Frontal cortex (tissue), 4 donors: ENCODE results near the gene MATCAP1. TPM values are rescaled to one million over a fixed set of nuclear protein-coding genes. Genes with fewer than 3 reads are reported as not detected.

Experiments used
- DNase-seq, 2 donors: peaks; one replicate each; pipeline ENCODE4 v3.0.0; 2012; ENCODE audit warnings: low spot score in 2 of 2
- FAIRE-seq: peaks from 2 replicates; lab custom pipeline; 2012; peaks lifted over from hg19 to GRCh38; lab: Jason Lieb, UNC
- total RNA-seq: library from RNA; depleted of rRNA; stranded (reverse); fragments of >200 nt; gene quantifications from one replicate; pipeline ENCODE4 v1.2.3, GENCODE V29; 2014
- donor health status: control.
- donor health status: control.
- donor health status: control.

Gene MATCAP1
- total RNA-seq, 1 donor from 2014 or later: 52.2 TPM

DNA sequence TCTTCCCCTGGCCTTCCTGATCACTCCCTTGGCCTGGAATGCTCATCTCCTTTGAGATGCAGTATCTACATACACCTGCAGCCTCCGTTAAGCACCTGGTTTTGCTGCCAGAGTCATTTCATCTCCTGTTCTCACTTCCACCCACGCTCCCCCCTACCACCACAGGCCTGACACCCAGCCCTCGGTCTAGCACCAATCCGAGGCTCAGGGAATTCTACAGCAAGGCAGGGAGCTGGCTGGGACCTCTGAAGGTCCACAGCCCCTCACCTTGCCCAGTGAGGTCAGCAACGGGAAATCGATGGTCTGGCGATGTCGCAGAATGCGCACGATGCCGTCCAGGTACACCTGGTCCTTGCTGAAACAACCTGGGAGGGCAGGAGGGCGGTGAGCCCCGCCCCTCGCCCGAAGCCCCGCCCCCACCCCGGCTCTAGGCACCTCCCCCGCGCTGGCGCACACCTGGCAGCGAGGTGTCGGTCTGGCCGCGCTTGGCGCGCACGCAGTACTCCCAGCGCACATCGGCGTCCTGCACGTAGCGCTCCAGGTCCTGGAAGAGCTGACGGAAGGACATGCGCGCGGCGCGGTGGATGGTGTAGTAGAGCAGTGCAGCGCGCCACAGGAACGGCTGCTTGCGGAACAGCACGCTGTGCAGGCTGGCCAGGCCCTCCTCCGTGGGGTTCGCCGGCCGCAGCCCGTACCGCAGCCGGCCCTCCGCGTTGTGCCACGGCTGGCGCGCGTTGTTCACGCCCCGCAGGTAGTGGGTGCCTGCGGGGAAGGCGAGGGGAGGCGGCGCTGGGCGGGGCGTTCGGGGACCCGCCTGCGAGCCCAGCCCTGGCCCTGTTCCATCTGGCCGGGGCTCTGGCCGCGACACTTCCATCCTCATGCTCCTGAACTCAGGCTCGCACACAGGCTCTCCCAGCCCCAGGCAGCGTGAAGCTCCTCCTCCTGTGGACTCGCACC lies 5.7 kb downstream of the MATCAP1 start:
- DNase-seq: no peak

GRCh38 chr16:67176662-67177061 lies 7.1 kb downstream of the MATCAP1 start:
- no peak for FAIRE-seq
- no peak for DNase-seq

More for the DNA sequence above, 5.7 kb downstream of the MATCAP1 start:
- FAIRE-seq: no peak

- no peak for FAIRE-seq
- no peak for DNase-seq
Observed at GRCh38 chr16:67174706-67175231, 9.0 kb downstream of the MATCAP1 start.

DNA sequence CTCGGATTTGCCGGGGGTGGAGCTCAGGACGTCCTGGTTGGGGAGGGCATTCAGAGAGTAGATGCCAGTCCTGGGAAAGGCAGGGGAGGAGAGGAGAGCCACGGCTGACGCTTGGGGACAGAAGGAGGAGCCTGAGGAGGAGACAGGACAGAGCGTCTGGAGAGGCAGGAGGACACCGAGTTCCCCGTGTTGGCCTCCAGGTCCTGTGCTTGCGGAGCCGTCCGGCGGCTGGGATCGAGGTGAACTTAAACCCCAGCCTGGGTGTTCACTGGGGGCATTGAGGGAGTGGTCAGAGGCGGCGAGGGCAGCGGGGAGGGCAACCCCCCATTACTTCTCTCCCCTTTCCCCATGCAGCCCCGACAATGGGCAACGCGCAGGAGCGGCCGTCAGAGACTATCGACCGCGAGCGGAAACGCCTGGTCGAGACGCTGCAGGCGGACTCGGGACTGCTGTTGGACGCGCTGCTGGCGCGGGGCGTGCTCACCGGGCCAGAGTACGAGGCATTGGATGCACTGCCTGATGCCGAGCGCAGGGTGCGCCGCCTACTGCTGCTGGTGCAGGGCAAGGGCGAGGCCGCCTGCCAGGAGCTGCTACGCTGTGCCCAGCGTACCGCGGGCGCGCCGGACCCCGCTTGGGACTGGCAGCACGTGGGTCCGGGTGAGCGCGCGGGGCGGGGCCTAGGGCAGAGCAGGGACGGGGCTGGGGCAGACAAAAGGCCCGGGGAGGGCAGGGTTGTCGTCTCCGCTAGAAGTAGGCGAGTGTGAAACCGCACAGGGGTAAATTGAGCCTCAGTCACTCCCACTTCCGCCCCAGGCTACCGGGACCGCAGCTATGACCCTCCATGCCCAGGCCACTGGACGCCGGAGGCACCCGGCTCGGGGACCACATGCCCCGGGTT lies 9.7 kb downstream of the MATCAP1 start:
- FAIRE-seq (no peak), DNase-seq (peak; percentile 82 to 84)

DNA sequence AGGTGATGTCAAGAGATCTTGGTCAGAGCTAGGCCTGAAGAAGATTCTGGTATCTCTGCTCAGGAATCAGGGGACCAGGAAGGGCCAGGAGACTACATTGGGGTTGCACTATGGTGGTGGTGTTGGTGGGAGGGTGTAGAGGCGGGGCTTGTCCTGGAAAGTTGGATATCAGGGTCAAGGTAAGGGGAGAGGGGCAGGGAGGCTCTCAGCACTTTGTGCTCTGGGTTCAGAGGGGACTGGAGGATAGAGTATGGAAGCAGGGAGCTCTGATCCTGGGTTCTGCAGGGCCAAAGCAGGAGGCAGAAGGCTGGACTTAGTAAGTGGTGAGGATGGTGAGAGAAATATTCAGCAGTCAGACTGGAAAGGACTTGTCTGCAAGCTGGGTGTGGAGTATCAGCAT lies 10.4 kb downstream of the MATCAP1 start:
- DNase-seq: no peak
- no peak for FAIRE-seq

DNA sequence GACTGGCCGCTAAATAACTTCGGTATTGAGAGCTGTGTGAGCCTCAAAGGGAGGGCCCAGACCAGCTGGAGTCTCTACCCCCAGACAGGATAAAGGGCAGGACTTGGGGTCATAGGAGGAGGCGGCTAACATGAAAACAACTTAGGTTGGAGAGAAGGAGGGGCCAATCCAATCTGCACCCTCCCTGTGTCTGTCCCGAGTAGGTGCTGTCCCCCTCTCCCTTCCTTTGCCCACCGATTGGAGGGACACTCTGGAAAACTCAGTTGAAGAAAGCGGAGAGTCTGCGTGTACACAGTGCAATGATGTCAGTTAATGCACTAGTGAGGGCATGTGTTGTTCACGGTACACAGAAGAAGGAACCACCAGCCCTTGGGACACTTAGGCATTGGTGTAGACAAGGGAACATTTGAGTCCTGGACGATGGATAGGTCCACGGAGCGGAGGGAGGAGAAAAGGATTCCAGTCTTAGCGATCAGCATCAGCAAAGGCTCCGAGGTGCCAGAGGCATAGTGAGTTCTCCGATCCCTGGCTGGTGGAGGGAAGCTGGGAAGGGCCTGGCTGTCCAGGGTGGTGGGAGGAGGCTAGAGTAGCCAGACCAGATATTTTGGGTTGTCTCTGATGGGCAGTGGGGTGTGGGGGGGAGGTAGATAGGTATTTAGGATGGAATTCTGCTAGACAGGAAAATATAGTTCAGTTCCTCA lies 12.7 kb downstream of the MATCAP1 start:
- DNase-seq (no peak), FAIRE-seq (no peak)

DNA sequence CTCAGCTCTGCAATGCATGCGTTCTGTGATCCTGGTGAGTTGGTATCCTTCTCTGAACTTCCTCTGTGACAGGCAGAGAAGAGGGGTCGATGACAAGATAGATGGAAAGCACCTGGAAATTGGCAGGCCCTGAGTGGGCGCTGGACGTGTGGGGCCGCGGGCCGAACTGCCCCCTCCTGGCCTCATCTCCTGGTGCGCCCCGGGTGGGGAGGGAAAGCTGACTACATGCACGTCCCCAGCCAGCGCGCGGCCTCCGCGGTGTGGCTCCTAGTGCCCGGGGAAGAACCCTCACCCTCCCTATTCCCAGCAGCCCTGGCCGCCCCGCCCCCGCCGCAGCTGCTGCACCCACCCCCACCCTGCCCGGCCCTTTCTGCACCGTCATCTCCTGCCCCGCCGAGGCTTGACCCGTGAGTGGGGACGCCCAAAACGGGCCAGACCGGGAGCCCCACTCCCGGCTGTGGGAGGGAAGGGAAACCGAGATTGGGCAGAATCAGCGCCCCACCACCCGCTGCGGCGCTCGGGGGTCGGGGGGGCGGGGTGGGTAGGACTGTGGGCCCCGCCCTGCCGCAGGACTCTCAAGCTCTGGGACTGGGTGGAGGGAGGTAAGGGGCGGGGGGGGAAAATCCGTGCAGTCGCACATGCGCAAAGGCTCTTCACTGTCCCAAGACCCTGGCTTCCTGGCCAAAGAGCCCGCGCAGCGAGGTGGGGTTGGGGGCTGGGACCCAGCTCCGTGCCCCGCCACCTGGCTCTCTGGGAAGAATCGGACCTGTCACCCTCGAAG lies 13.4 kb downstream of the MATCAP1 start, which contains the start of gene NOL3:
Gene NOL3 (plus strand): TSS at position 371 of the 781 bp plus-strand sequence.
- FAIRE-seq (no peak), DNase-seq (peak; percentile 79 to 82)

DNA sequence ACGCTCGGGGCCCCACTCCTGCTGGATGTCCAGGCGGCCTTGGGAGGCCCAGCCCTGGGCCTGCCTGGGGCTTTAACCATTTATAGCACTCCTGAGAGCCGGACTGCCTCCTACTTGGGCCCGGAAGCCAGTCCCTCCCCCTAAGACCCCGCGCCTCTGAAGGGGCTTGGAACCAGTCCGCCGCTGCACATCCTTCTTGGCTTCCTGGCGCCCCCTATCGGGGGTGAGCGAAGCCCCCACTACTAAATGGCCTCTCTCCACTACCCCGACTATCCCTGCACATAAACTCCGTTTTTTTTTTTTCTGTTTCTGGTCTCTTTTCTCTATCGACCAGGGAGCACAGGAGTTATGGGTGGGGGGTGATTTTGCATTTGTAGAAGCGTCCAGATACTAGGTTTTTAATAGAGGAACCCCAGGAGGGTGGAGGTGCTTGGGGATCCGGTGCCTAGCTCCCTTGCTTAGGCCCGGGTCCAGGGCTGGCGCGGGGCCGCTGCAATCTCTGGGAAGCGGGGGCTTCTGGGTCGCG lies 14.1 kb downstream of the MATCAP1 start:
- no peak for DNase-seq
- no peak for FAIRE-seq

- no peak for DNase-seq
- no peak for FAIRE-seq
Observed at GRCh38 chr16:67169011-67169451, 14.7 kb downstream of the MATCAP1 start.

DNA sequence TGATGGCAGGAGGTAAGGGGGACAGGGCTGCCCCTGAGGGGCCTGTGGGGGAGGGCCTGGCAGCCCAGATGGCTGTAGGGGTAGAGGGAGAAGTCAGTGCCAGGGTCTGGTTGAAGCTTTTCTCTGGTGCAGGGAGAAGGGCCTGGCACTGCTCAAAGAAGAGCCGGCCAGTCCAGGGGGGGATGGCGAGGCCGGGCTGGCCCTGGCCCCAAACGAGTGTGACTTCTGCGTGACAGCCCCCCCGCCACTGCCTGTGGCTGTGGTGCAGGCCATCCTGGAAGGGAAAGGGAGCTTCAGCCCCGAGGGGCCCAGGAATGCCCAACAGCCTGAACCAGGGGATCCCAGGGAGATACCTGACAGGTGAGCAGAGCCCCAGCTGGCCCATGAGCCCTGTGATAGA lies 16.2 kb downstream of the MATCAP1 start:
- FAIRE-seq: no peak
- no peak for DNase-seq

DNA sequence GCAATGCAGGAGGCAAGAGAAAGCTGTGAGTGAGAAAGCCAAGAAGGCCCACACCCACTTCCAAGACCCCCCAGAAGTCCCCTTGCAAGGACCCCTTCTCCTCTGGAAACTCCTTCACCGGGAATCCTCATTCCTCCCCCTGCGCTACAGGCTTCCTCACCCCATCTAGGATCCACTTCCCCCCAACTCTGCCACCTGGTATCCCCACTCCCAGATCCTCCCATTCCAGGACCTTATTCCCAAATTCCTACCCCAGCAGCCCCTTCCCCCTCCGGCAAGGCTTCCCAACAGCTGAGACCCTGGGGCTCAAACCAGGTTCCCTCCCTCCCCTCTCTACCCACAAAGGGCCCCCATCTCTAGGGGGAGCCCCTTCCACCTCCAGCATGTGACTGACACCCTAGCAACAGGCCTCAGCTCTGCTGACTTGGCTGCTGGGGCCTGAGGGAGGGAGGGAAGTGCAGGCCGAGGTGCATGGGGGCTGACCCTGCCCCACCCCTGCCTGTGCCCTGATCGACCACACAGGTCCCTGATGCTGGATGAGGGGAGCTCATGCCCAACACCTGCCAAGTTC lies 17.1 kb downstream of the MATCAP1 start:
- no peak for DNase-seq
- no peak for FAIRE-seq

DNA sequence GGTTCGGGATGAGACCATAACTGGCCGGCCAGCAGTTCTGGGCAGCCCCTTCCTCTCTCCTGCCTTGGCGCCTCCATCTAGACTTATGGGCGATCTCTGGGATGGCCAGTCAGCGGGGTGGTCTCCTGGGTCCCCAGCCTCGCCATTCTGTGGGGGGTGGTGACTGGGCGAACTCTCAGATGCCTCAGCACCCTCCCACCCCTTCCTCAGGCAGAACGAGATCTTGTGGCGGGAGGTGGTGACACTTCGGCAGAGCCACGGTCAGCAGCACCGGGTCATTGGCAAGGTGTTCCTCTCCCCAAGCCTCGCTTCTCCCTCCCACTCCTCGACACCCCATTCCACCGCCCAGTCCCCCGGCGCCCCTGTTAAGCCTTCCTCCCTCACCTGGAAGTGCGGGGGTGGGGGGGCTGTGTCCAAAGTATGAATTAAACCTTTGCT lies 17.6 kb downstream of the MATCAP1 start:
- FAIRE-seq (no peak), DNase-seq (no peak)

- DNase-seq (no peak), FAIRE-seq (no peak)
Observed at GRCh38 chr16:67165121-67166078, 18.4 kb downstream of the MATCAP1 start.

GRCh38 chr16:67164599-67165061 lies 19.1 kb downstream of the MATCAP1 start, which contains the start of gene HSF4:
HSF4 (plus strand) TSS chr16:67164745; CDS start chr16:67164812, 67 bp downstream.
- FAIRE-seq (no peak), DNase-seq (peak; percentile 80 to 90)

GRCh38 chr16:67163999-67164558 lies 19.7 kb downstream of the MATCAP1 start:
- FAIRE-seq: no peak
- no peak for DNase-seq

- peak in 1 of 2 donors; percentile 73 for DNase-seq
- no peak for FAIRE-seq
Observed at GRCh38 chr16:67163164-67163998, 20.4 kb downstream of the MATCAP1 start.
